HepG2 (cell line): Measurements from ENCODE around the gene TMEM256. TPM values are rescaled to one million over a fixed set of nuclear protein-coding genes. Genes with fewer than 3 reads are reported as not detected.

ENCODE experiments used
- HMGA1 ChIP-seq: sonication (generic); formaldehyde crosslinking; conservative IDR thresholded peaks from 2 replicates; pipeline ENCODE4 v1.4.0; 2020; ENCODE audit warnings: missing genetic modification reagents
- KLF16 ChIP-seq, 2 experiments: sonication (generic) in 1 of 2; formaldehyde crosslinking in 1 of 2; IDR thresholded peaks; 2 replicates each; pipeline versions ENCODE4 v1.6.1 to v1.8.0; 2016 to 2023; ENCODE audit warnings: missing genetic modification reagents in 2 of 2, missing compliant biosample characterization in 1 of 2
- MNT ChIP-seq: fragments of 450-650 bp; IDR thresholded peaks from 2 replicates; pipeline ENCODE4 v1.6.1; 2016
- MTF2 ChIP-seq: sonication (generic); formaldehyde crosslinking; IDR thresholded peaks from 2 replicates; pipeline ENCODE4 v1.5.0; 2020; ENCODE audit warnings: missing genetic modification reagents, borderline replicate concordance
- NR3C1 ChIP-seq: sonication (generic); formaldehyde crosslinking; IDR thresholded peaks from 2 replicates; pipeline ENCODE4 v1.4.0; 2020; ENCODE audit warnings: missing genetic modification reagents
- PHF5A ChIP-seq: IDR thresholded peaks from one replicate; pipeline ENCODE4 v1.6.1; 2018; ENCODE audit warnings: low read depth, missing genetic modification reagents; ENCODE audit not compliant: unreplicated experiment
- PRDM15 ChIP-seq: sonication (generic); formaldehyde crosslinking; IDR thresholded peaks from 2 replicates; pipeline ENCODE4 v1.4.0; 2020; ENCODE audit warnings: missing genetic modification reagents
- SIX1 ChIP-seq: sonication (generic); formaldehyde crosslinking; IDR thresholded peaks from 2 replicates; pipeline ENCODE4 v1.4.0; 2020; ENCODE audit warnings: missing genetic modification reagents, borderline replicate concordance
- TARDBP ChIP-seq: sonication (generic); formaldehyde crosslinking; IDR thresholded peaks from 2 replicates; pipeline ENCODE4 v1.8.0; 2022; ENCODE audit warnings: mild to moderate bottlenecking, missing genetic modification reagents
- ZNF605 ChIP-seq: sonication (generic); formaldehyde crosslinking; IDR thresholded peaks from 2 replicates; pipeline ENCODE4 v1.8.0; 2022; ENCODE audit warnings: mild to moderate bottlenecking, missing genetic modification reagents
- ZSCAN29 ChIP-seq: sonication (generic); formaldehyde crosslinking; conservative IDR thresholded peaks from 2 replicates; pipeline ENCODE4 v1.4.0; 2020; ENCODE audit warnings: mild to moderate bottlenecking, missing genetic modification reagents
- polyA plus RNA-seq, 8 experiments: library from polyadenylated mRNA; depleted of rRNA in 3 of 8; stranded (reverse) in 7 of 8; unstranded in 1 of 8; fragments of >200 nt; fragmentation: Illumina TruSeq in 4 of 8; extraction: Trizol in 4 of 8; gene quantifications; 2 replicates each; pipeline versions ENCODE4 v1.2.1 to v1.2.3, GENCODE V29; 2011 to 2016; ENCODE audit warnings: low read depth in 4 of 8, missing spikeins in 1 of 8, mixed read lengths in 1 of 8; ENCODE audit not compliant: insufficient read depth in 1 of 8
- total RNA-seq, 5 experiments: library from RNA; depleted of rRNA; stranded (reverse); fragments of >200 nt; fragmentation: Illumina TruSeq; extraction: Trizol; gene quantifications; 2 replicates each; pipeline ENCODE4 v1.2.3, GENCODE V29; 2016; ENCODE audit warnings: low read depth in 1 of 5
- TF ChIP-seq, protein P1 (sequence below): sonication (generic); formaldehyde crosslinking; IDR thresholded peaks from 2 replicates; pipeline ENCODE4 v1.5.1; 2020; ENCODE audit warnings: mild to moderate bottlenecking, moderate library complexity, missing genetic modification reagents
- TF ChIP-seq, protein P2 (sequence below): sonication (generic); formaldehyde crosslinking; IDR thresholded peaks from 2 replicates; pipeline ENCODE4 v1.4.0; 2020; ENCODE audit warnings: missing genetic modification reagents
- TF ChIP-seq, protein P3 (sequence below): sonication (generic); formaldehyde crosslinking; IDR thresholded peaks from 2 replicates; pipeline ENCODE4 v1.8.1; 2023; ENCODE audit warnings: mild to moderate bottlenecking, inconsistent platforms, moderate library complexity, missing genetic modification reagents, borderline replicate concordance
- TF ChIP-seq, protein P4 (sequence below): sonication (generic); formaldehyde crosslinking; conservative IDR thresholded peaks from 2 replicates; pipeline ENCODE4 v1.8.0; 2022; ENCODE audit warnings: low read depth, missing genetic modification reagents

TMEM256 gene
- total and polyA plus RNA-seq, 2 of the 13 experiments (the other 11 are each of a cell fraction or from before 2014, with no cell fraction given), result 231 to 252 TPM

GRCh38 chr17:7444682-7445618 lies 41.1 kb upstream of the TMEM256 start, which contains the start of gene CHRNB1 (continued):
- TF ChIP-seq ZSCAN29 (CRISPR knock-in tag), result no peak
- no peak for TF ChIP-seq SIX1 (CRISPR knock-in tag)
- no peak for TF ChIP-seq PRDM15 (CRISPR knock-in tag)
- no peak for TF ChIP-seq TARDBP (CRISPR knock-in tag)
- no peak for TF ChIP-seq NR3C1 (CRISPR knock-in tag)
- TF ChIP-seq, protein P1, sequence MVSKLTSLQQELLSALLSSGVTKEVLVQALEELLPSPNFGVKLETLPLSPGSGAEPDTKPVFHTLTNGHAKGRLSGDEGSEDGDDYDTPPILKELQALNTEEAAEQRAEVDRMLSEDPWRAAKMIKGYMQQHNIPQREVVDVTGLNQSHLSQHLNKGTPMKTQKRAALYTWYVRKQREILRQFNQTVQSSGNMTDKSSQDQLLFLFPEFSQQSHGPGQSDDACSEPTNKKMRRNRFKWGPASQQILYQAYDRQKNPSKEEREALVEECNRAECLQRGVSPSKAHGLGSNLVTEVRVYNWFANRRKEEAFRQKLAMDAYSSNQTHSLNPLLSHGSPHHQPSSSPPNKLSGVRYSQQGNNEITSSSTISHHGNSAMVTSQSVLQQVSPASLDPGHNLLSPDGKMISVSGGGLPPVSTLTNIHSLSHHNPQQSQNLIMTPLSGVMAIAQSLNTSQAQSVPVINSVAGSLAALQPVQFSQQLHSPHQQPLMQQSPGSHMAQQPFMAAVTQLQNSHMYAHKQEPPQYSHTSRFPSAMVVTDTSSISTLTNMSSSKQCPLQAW (CRISPR knock-in tag), result no peak
- no peak for TF ChIP-seq PHF5A
- TF ChIP-seq, protein P2, sequence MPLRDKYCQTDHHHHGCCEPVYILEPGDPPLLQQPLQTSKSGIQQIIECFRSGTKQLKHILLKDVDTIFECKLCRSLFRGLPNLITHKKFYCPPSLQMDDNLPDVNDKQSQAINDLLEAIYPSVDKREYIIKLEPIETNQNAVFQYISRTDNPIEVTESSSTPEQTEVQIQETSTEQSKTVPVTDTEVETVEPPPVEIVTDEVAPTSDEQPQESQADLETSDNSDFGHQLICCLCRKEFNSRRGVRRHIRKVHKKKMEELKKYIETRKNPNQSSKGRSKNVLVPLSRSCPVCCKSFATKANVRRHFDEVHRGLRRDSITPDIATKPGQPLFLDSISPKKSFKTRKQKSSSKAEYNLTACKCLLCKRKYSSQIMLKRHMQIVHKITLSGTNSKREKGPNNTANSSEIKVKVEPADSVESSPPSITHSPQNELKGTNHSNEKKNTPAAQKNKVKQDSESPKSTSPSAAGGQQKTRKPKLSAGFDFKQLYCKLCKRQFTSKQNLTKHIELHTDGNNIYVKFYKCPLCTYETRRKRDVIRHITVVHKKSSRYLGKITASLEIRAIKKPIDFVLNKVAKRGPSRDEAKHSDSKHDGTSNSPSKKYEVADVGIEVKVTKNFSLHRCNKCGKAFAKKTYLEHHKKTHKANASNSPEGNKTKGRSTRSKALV (CRISPR knock-in tag), result peak; percentile 59; the same call in 1 of the 2 replicates
- TF ChIP-seq ZNF605 (CRISPR knock-in tag), result peak; percentile 54; the same call in 1 of the 2 replicates
- TF ChIP-seq HMGA1 (CRISPR knock-in tag), result no peak
- TF ChIP-seq, protein P3, sequence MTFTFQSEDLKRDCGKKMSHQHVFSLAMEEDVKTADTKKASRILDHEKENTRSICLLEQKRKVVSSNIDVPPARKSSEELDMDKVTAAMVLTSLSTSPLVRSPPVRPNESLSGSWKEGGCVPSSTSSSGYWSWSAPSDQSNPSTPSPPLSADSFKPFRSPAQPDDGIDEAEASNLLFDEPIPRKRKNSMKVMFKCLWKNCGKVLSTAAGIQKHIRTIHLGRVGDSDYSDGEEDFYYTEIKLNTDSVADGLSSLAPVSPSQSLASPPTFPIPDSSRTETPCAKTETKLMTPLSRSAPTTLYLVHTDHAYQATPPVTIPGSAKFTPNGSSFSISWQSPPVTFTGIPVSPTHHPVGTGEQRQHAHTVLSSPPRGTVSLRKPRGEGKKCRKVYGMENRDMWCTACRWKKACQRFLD (CRISPR knock-in tag), result 0 out of 2 replicates have a peak, but pooled peaks have one; percentile 25
- no peak for TF ChIP-seq MNT
- TF ChIP-seq KLF16 (CRISPR knock-in tag; IDR thresholded peaks at IDR 0.05), result peak in 1 of 2 experiments; percentile 27; a peak in 1 of 4 replicates
- TF ChIP-seq MTF2 (CRISPR knock-in tag), result no peak
- TF ChIP-seq, protein P4, sequence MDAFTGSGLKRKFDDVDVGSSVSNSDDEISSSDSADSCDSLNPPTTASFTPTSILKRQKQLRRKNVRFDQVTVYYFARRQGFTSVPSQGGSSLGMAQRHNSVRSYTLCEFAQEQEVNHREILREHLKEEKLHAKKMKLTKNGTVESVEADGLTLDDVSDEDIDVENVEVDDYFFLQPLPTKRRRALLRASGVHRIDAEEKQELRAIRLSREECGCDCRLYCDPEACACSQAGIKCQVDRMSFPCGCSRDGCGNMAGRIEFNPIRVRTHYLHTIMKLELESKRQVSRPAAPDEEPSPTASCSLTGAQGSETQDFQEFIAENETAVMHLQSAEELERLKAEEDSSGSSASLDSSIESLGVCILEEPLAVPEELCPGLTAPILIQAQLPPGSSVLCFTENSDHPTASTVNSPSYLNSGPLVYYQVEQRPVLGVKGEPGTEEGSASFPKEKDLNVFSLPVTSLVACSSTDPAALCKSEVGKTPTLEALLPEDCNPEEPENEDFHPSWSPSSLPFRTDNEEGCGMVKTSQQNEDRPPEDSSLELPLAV (CRISPR knock-in tag), result no peak
